Muscle layer of colon (tissue), 2 donors: ENCODE measurements around the gene AQP2.

ENCODE experiments used
- H3K27ac ChIP-seq: one replicate; pipeline ENCODE4 v1.7.0; 2013; ENCODE audit warnings: low read depth, mild to moderate bottlenecking, low read length, moderate library complexity
- H3K27me3 ChIP-seq, 2 donors: one replicate each; pipeline ENCODE4 v1.7.0; 2013; ENCODE audit warnings: low read length in 2 of 2, mild to moderate bottlenecking in 2 of 2; ENCODE audit not compliant: insufficient read depth in 2 of 2, control insufficient read depth in 1 of 2
- H3K36me3 ChIP-seq: one replicate; pipeline ENCODE4 v1.7.0; 2013; ENCODE audit warnings: mild to moderate bottlenecking, low read length; ENCODE audit not compliant: insufficient read depth
- H3K4me1 ChIP-seq: one replicate; pipeline ENCODE4 v1.7.0; 2013; ENCODE audit warnings: mild to moderate bottlenecking, low read length; ENCODE audit not compliant: insufficient read depth
- H3K4me3 ChIP-seq, 2 donors: one replicate each; pipeline ENCODE4 v1.7.0; 2013; ENCODE audit warnings: low read length in 2 of 2, low read depth in 1 of 2, mild to moderate bottlenecking in 1 of 2, moderate library complexity in 1 of 2
- H3K9ac ChIP-seq: one replicate; pipeline ENCODE4 v1.7.0; 2013; ENCODE audit warnings: low read length
- H3K9me3 ChIP-seq: one replicate; pipeline ENCODE4 v1.7.0; 2013; ENCODE audit warnings: mild to moderate bottlenecking, low read length
- donor health status: abdominal sarcoma.
- donor health status: Adenocarcinoma of cecum.

AQP2 gene

GRCh38 chr12:49909826-49910225 lies 40.7 kb upstream of the AQP2 start:
- H3K36me3 ChIP-seq: no peaks in the 10 kb centered on the region
- no peaks in the 10 kb centered on the region for H3K9me3 ChIP-seq
- H3K9ac ChIP-seq: no peak overlapping the region
- no peaks in the 10 kb centered on the region for H3K4me1 ChIP-seq
- no peak overlapping the region for H3K27ac ChIP-seq
- H3K27me3 ChIP-seq: no peaks in the 10 kb centered on the region
- no peak overlapping the region for H3K4me3 ChIP-seq

DNA sequence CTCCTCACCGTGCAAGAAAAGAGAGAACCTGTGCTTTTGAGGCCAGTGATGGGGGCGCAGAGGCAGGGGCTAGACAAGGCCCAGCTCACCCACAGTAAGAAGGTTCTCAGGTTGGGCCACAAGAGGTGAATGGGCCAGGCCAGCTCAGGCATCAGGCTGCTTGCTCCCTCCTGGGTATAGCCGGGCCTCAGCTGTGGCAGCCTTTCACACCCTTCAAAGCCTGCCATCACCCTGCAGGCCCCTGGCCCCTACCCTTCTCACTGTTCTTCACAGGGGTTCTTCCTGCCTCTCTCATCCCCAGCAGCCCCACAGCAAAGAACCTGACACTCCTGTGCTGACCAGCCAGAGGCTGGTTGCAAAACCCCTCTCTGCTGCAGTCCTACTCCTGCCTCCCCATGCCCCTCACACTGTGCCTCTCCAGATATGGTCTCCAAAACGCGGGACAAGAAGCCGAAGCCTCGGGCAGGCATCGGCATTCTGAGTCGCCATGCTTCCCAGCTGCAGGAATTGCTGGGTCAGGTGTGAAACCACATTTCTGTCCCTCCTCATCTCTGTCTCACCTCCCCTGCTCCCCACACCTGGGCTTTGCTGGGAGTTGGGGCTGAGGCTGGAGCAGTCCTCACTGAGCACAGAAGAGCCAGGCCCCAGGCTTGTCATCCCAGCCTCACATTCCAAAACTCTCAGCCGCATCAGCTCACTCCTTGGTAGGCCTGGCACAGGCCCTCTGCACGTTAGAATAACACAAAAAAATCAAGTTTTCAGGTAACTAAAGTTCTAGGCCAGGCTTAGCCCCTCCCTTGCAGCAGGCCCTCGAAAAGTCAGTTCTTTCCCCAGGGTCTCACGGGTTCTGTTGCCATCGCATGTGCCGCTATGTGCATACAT lies 40.0 kb upstream of the AQP2 start:
- Histone ChIP-seq H3K27me3 (no peaks in the 10 kb centered on the region), H3K36me3 (no peaks in the 10 kb centered on the region), H3K4me3 (no peak overlapping the region), H3K4me1 (no peaks in the 10 kb centered on the region), H3K9ac (no peak overlapping the region), H3K27ac (no peak overlapping the region), H3K9me3 (no peaks in the 10 kb centered on the region)

DNA sequence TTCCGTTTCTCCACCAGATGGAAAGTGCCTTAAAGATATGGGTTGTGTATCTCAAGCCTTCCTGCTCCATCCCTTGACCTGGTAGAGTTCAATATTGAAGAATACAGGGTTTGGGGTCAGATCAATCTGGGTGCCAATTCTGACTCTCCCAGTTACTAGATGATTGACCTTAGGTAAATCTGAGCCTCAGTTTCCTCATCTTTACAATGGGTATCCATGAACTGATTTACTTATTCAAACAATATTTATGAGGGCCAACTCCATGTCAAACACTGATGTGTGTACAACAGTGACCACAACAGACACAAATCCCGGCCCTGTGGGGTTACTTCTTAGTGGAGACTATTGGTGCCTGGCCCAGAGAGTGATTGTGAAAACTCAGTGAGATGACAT lies 39.3 kb upstream of the AQP2 start:
- Histone ChIP-seq H3K4me3 (no peak overlapping the region), H3K9ac (no peak overlapping the region), H3K36me3 (no peaks in the 10 kb centered on the region), H3K27ac (no peak overlapping the region), H3K4me1 (no peaks in the 10 kb centered on the region), H3K9me3 (no peaks in the 10 kb centered on the region), H3K27me3 (no peaks in the 10 kb centered on the region)

DNA sequence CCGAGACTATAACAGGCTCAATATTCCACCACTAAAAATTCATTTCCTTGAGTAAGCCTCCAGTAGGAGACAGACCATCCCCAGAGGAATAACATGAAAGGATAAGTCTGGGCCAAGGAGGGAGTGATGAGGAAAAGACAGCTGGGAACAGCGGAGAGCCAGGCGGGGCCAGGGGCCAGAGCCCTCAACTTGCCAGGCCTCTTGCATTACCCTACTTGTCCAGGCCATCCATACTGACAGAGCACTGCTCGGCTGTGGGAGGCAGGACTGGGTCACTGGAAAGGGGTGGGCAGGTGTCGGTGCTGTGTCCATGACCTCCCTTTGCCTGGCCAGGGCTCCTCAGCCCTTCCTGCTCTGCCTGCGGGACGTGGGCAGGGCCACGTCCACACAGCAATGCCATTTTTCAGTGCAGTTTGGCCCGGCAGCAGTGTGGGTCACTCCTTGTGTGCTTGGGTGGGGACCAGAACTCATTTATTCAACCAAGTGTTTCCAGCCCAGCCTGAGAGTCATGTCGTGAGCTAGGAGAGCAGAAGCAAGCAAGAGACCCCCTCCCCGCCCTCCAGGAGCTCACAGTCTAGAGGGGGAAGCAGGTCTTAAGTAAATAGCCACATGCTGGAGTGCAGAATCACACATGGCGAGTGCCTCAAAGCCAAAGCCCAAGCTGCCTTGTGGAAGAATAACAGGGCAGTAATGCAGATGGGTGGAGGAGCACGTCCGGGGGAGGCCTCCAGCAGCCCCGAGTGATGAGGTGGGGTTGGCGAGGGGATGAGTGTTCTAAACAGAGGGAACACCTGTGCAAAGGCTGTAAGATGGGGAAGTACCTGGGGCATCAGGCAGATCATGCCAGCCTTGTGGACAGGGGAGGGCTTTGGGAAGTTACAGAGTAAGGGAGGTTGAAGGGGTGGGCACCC lies 37.9 kb upstream of the AQP2 start:
- H3K27me3 ChIP-seq: no peaks in the 10 kb centered on the region
- no peaks in the 10 kb centered on the region for H3K36me3 ChIP-seq
- no peak overlapping the region for H3K9ac ChIP-seq
- H3K27ac ChIP-seq: no peak overlapping the region
- H3K9me3 ChIP-seq: no peaks in the 10 kb centered on the region
- H3K4me3 ChIP-seq: no peak overlapping the region
- H3K4me1 ChIP-seq: no peaks in the 10 kb centered on the region

DNA sequence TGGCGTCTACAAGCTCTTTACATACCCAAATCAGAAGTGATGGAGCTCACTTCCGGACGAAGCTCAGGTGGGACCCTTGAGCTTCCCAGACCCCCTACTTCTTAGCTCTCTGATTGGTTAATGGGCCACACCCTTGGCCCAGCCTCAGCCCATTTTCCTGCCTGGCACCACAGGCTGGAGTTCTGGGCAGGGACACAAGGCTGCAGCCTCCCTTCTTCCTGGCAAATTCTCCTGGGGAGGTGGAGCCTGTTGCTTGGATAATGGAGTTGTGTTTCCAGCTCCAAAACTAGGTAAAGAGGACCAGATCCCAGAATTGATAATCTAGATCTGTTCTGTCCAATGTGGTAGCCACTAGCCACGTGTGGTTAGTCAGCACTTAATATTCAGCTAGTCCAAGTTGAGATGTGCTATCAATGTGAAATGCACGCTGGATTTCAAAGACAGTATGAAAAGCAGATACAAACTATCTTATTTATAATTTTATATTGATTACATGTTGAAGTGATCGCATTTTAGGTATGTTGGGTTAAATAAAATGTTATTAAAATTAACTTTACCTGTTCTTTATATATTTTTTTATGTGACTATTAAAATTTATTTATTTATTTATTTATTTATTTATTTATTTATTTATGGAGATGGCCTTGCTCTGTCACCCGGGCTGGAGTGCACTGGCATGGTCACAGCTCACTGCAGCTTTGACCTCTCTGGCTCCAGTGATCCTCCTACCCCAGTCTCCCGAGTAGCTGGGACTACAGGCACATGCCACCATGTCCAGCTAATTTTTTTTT lies 34.2 kb upstream of the AQP2 start:
- H3K4me3 ChIP-seq: no peak overlapping the region
- no peaks in the 10 kb centered on the region for H3K9me3 ChIP-seq
- H3K27ac ChIP-seq: no peak overlapping the region
- H3K4me1 ChIP-seq: no peaks in the 10 kb centered on the region
- no peak overlapping the region for H3K9ac ChIP-seq
- H3K36me3 ChIP-seq: no peaks in the 10 kb centered on the region
- H3K27me3 ChIP-seq: peaks cover 0 to 4% of the 10 kb centered on the region in 2 donors

DNA sequence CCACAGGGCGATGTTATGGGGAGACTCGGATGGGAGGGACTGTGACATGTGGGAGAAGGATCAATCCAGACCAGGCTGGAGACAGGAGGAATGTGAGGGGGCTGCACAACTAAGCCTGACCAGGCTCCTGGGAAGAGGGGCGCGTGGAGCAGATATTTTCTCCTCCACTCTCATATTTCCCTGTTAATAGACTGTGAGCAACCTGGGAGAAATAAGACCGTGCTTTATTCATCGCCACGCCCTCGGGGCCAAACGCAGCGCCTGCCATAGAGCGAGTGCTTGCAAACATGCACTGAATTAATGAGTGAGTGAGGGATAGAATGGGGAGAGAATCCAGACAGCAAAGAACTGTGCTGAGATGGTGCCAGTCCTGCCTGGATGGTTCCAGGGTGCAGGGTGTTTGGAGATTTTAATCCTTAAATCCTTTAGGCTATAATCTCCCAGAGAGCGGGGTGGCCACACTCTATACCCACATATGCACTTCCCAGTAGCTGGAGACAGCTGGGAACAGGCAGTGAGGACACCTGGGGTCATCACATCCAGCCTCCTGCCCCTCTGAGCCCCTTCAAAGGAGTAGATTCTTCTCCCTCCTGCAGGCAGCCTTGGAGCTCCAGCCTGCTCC lies 33.3 kb upstream of the AQP2 start:
- H3K36me3 ChIP-seq: no peaks in the 10 kb centered on the region
- H3K4me3 ChIP-seq: no peak overlapping the region
- H3K27ac ChIP-seq: no peak overlapping the region
- no peak overlapping the region for H3K9ac ChIP-seq
- H3K9me3 ChIP-seq: no peaks in the 10 kb centered on the region
- H3K4me1 ChIP-seq: no peaks in the 10 kb centered on the region
- peaks cover 0 to 4% of the 10 kb centered on the region in 2 donors for H3K27me3 ChIP-seq

GRCh38 chr12:49917788-49918173 lies 32.8 kb upstream of the AQP2 start:
- Histone ChIP-seq H3K9me3 (no peaks in the 10 kb centered on the region), H3K4me3 (no peak overlapping the region), H3K4me1 (no peaks in the 10 kb centered on the region), H3K36me3 (no peaks in the 10 kb centered on the region), H3K9ac (no peak overlapping the region), H3K27me3 (peaks cover 0 to 4% of the 10 kb centered on the region in 2 donors), H3K27ac (no peak overlapping the region)

GRCh38 chr12:49920241-49920914 lies 30.2 kb upstream of the AQP2 start:
- Histone ChIP-seq H3K9ac (no peak overlapping the region), H3K36me3 (no peaks in the 10 kb centered on the region), H3K4me3 (no peak overlapping the region), H3K27ac (no peak overlapping the region), H3K27me3 (peaks cover 0 to 4% of the 10 kb centered on the region in 2 donors), H3K4me1 (no peaks in the 10 kb centered on the region), H3K9me3 (no peaks in the 10 kb centered on the region)

- Histone ChIP-seq H3K4me3 (no peak overlapping the region), H3K27me3 (peaks cover 0 to 4% of the 10 kb centered on the region in 2 donors), H3K9ac (no peak overlapping the region), H3K4me1 (no peaks in the 10 kb centered on the region), H3K27ac (no peak overlapping the region), H3K36me3 (no peaks in the 10 kb centered on the region), H3K9me3 (no peaks in the 10 kb centered on the region)
Observed at GRCh38 chr12:49920915-49921286, 29.6 kb upstream of the AQP2 start.

- peaks cover 0 to 4% of the 10 kb centered on the region in 2 donors for H3K27me3 ChIP-seq
- H3K4me1 ChIP-seq: no peaks in the 10 kb centered on the region
- H3K27ac ChIP-seq: no peak overlapping the region
- no peak overlapping the region for H3K4me3 ChIP-seq
- H3K36me3 ChIP-seq: no peaks in the 10 kb centered on the region
- no peak overlapping the region for H3K9ac ChIP-seq
- no peaks in the 10 kb centered on the region for H3K9me3 ChIP-seq
Observed at GRCh38 chr12:49921299-49921698, 29.2 kb upstream of the AQP2 start.
